B cell (primary cell): Measurements from ENCODE around the gene FGFR3.

Source experiments
- CTCF ChIP-seq: fragments of 200-600 bp; IDR thresholded peaks from one replicate; pipeline ENCODE4 v1.8.0; 2022; ENCODE audit warnings: antibody characterized with exemption, mild to moderate bottlenecking
- EZH2 ChIP-seq: IDR thresholded peaks from 2 replicates; pipeline ENCODE4 v1.6.1; 2012; ENCODE audit warnings: borderline replicate concordance, low read depth, mild to moderate bottlenecking, moderate library complexity, low read length; ENCODE audit not compliant: insufficient read depth, poor library complexity, severe bottlenecking

GRCh38 chr4:1754336-1754735, 38.8 kb upstream of the FGFR3 start:
- TF ChIP-seq CTCF (no peak), EZH2 (no peak)
